ENCODE data around the gene SLC20A1.

DNA sequence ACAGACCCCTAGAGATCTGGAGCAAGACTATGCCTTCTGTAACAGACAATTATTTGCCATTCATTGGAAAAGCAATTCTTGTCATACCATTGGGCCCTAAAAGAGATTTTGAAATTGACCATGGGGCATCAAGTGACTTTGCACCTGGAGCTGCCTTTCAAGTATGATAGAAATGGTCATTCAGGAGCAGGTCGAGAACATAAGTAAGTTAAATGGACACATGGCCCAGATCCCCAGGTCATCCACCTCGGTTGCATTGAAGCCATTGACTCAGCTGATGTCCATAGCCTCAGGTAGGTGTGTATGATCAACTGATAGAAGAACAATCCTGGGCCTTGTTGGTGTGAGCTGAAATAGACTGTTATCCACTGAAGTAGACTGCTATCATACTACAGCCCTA, 42.0 kb upstream of the SLC20A1 start:
- TF ChIP-seq, protein P1, sequence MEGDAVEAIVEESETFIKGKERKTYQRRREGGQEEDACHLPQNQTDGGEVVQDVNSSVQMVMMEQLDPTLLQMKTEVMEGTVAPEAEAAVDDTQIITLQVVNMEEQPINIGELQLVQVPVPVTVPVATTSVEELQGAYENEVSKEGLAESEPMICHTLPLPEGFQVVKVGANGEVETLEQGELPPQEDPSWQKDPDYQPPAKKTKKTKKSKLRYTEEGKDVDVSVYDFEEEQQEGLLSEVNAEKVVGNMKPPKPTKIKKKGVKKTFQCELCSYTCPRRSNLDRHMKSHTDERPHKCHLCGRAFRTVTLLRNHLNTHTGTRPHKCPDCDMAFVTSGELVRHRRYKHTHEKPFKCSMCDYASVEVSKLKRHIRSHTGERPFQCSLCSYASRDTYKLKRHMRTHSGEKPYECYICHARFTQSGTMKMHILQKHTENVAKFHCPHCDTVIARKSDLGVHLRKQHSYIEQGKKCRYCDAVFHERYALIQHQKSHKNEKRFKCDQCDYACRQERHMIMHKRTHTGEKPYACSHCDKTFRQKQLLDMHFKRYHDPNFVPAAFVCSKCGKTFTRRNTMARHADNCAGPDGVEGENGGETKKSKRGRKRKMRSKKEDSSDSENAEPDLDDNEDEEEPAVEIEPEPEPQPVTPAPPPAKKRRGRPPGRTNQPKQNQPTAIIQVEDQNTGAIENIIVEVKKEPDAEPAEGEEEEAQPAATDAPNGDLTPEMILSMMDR (conservative IDR thresholded peaks at IDR 0.05; ENCODE audit: low read depth, low read length), result no peak
- no peak for TF ChIP-seq EZH2 (IDR thresholded peaks at IDR 0.05; ENCODE audit: low read length, unreplicated experiment)

All from PC-3 (cell line).